HepG2 (cell line): Measurements from ENCODE around the gene BMAL1. TPM values are rescaled to one million over a fixed set of nuclear protein-coding genes. Genes with fewer than 3 reads are reported as not detected.
A peak's percentile ranks its signal among the peaks of the same experiment; 100 is the strongest.

ENCODE experiments used
- BHLHE40 ChIP-seq: IDR thresholded peaks from 2 replicates; pipeline ENCODE4 v1.6.1; 2011; ENCODE audit warnings: low read length, improper control_type of control experiment
- ERF ChIP-seq: IDR thresholded peaks from 2 replicates; pipeline ENCODE4 v1.6.1; 2018; ENCODE audit warnings: missing biosample characterization, missing genetic modification reagents
- HDAC1 ChIP-seq: sonication (generic); formaldehyde crosslinking; IDR thresholded peaks from 2 replicates; pipeline ENCODE4 v1.5.1; 2020; ENCODE audit warnings: mild to moderate bottlenecking, missing genetic modification reagents
- MNT ChIP-seq: fragments of 450-650 bp; IDR thresholded peaks from 2 replicates; pipeline ENCODE4 v1.6.1; 2016
- THRA ChIP-seq: sonication (generic); formaldehyde crosslinking; IDR thresholded peaks from 2 replicates; pipeline ENCODE4 v1.4.0; 2020; ENCODE audit warnings: missing genetic modification reagents, borderline replicate concordance
- ZEB1 ChIP-seq: IDR thresholded peaks from 2 replicates; pipeline ENCODE4 v1.6.1; 2012; ENCODE audit warnings: mild to moderate bottlenecking, low read depth, inconsistent platforms; ENCODE audit not compliant: insufficient replicate concordance
- ZNF292 ChIP-seq: sonication (generic); formaldehyde crosslinking; IDR thresholded peaks from 2 replicates; pipeline ENCODE4 v1.8.1; 2022; ENCODE audit warnings: mild to moderate bottlenecking, low read depth, missing genetic modification reagents, borderline replicate concordance
- ZNF484 ChIP-seq: sonication (generic); formaldehyde crosslinking; IDR thresholded peaks from 2 replicates; pipeline ENCODE4 v1.5.1; 2020; ENCODE audit warnings: mild to moderate bottlenecking, low read depth, missing genetic modification reagents, borderline replicate concordance
- polyA plus RNA-seq, 8 experiments: library from polyadenylated mRNA; depleted of rRNA in 3 of 8; stranded (reverse) in 7 of 8; unstranded in 1 of 8; fragments of >200 nt; fragmentation: Illumina TruSeq in 4 of 8; extraction: Trizol in 4 of 8; gene quantifications; 2 replicates each; pipeline versions ENCODE4 v1.2.1 to v1.2.3, GENCODE V29; 2011 to 2016; ENCODE audit warnings: low read depth in 4 of 8, missing spikeins in 1 of 8, mixed read lengths in 1 of 8; ENCODE audit not compliant: insufficient read depth in 1 of 8
- total RNA-seq, 5 experiments: library from RNA; depleted of rRNA; stranded (reverse); fragments of >200 nt; fragmentation: Illumina TruSeq; extraction: Trizol; gene quantifications; 2 replicates each; pipeline ENCODE4 v1.2.3, GENCODE V29; 2016; ENCODE audit warnings: low read depth in 1 of 5
- TF ChIP-seq, protein P1 (sequence below): IDR thresholded peaks from 2 replicates; pipeline ENCODE4 v1.6.1; 2016; ENCODE audit warnings: low read depth, borderline replicate concordance
- TF ChIP-seq, protein P2 (sequence below): IDR thresholded peaks from 2 replicates; pipeline ENCODE4 v1.6.1; 2016
- TF ChIP-seq, protein P3 (sequence below): IDR thresholded peaks from 2 replicates; pipeline ENCODE4 v1.6.1; 2016; ENCODE audit warnings: low read depth

BMAL1 gene
- total and polyA plus RNA-seq, 2 of the 13 experiments (the other 11 are each of a cell fraction or from before 2014, with no cell fraction given): 4.5 to 4.8 TPM

DNA sequence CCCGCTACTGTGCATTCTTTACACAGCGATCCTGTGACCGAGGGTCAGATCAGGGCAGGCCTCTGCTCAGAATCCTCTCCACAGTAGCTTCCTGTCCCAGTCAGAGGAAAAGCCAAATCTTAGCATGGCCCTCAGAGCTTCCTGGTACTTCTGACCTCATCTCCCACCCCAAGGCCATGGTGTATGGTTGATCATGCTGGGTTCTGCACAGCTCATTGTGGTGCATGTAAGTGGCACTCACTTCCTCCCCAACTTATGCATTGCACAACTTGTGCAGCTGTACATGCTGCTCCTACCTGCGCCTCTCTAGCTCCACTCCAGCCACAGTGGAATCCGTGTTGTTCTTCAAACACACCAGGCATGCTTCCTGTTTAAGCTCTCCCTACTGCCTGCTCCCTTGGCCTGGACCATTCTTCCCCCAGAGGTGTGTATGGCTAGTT, 20.3 kb downstream of the BMAL1 start (continued):
- TF ChIP-seq THRA (peak; percentile 14; the same call in 1 of the 2 replicates), ERF (CRISPR knock-in tag) (0 out of 2 replicates have a peak, but pooled peaks have one; percentile 62), ZNF484 (CRISPR knock-in tag) (no peak), HDAC1 (peak; percentile 76), BHLHE40 (peak; percentile 16; the same call in 1 of the 2 replicates), MNT (peak; percentile 32; the same call in 1 of the 2 replicates), ZNF292 (peak; percentile 71; the same call in 1 of the 2 replicates), ZEB1 (no peak)
- TF ChIP-seq, protein P1, sequence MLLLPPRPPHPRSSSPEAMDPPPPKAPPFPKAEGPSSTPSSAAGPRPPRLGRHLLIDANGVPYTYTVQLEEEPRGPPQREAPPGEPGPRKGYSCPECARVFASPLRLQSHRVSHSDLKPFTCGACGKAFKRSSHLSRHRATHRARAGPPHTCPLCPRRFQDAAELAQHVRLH: 0 out of 2 replicates have a peak, but pooled peaks have one; percentile 22
- TF ChIP-seq, protein P2, sequence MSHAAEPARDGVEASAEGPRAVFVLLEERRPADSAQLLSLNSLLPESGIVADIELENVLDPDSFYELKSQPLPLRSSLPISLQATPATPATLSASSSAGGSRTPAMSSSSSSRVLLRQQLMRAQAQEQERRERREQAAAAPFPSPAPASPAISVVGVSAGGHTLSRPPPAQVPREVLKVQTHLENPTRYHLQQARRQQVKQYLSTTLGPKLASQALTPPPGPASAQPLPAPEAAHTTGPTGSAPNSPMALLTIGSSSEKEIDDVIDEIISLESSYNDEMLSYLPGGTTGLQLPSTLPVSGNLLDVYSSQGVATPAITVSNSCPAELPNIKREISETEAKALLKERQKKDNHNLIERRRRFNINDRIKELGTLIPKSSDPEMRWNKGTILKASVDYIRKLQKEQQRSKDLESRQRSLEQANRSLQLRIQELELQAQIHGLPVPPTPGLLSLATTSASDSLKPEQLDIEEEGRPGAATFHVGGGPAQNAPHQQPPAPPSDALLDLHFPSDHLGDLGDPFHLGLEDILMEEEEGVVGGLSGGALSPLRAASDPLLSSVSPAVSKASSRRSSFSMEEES: 0 out of 2 replicates have a peak, but pooled peaks have one; percentile 40
- TF ChIP-seq, protein P3, sequence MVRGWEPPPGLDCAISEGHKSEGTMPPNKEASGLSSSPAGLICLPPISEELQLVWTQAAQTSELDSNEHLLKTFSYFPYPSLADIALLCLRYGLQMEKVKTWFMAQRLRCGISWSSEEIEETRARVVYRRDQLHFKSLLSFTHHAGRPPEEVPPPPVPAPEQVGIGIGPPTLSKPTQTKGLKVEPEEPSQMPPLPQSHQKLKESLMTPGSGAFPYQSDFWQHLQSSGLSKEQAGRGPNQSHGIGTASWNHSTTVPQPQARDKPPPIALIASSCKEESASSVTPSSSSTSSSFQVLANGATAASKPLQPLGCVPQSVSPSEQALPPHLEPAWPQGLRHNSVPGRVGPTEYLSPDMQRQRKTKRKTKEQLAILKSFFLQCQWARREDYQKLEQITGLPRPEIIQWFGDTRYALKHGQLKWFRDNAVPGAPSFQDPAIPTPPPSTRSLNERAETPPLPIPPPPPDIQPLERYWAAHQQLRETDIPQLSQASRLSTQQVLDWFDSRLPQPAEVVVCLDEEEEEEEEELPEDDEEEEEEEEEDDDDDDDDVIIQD: 0 out of 2 replicates have a peak, but pooled peaks have one; percentile 57
